GM18858 (cell line): ENCODE data around the gene ASTN1.
A peak's percentile ranks its signal among the peaks of the same experiment; 100 is the strongest.

Source experiments
- ATAC-seq: cut with Tn5 transposase; IDR thresholded peaks from one replicate; pipeline ENCODE4 v1.9.1; 2021; ENCODE audit not compliant: unreplicated experiment

ASTN1 gene

GRCh38 chr1:177164380-177165068 is at the start of gene ASTN1:
ASTN1 (minus strand) TSS chr1:177164712; CDS start chr1:177164676, 36 bp downstream.
- ATAC-seq: no peak

- no peak for ATAC-seq
These were observed 46.7 kb upstream of the ASTN1 start for GRCh38 chr1:177211231-177211630.

- ATAC-seq: no peak
These were observed 45.6 kb upstream of the ASTN1 start for GRCh38 chr1:177210071-177210470.

GRCh38 chr1:177209357-177209756 is 44.8 kb upstream of the ASTN1 start:
- no peak for ATAC-seq

- ATAC-seq: no peak
These were observed 44.4 kb upstream of the ASTN1 start for GRCh38 chr1:177208920-177209319.

GRCh38 chr1:177206831-177207355 is 42.4 kb upstream of the ASTN1 start:
- no peak for ATAC-seq

GRCh38 chr1:177200290-177200689 is 35.8 kb upstream of the ASTN1 start:
- no peak for ATAC-seq

GRCh38 chr1:177198243-177198642 is 33.7 kb upstream of the ASTN1 start:
- no peak for ATAC-seq

GRCh38 chr1:177190308-177190970 is 25.9 kb upstream of the ASTN1 start:
- no peak for ATAC-seq

- no peak for ATAC-seq
These were observed 22.1 kb upstream of the ASTN1 start for GRCh38 chr1:177186639-177187038.

GRCh38 chr1:177185209-177185608 is 20.7 kb upstream of the ASTN1 start:
- ATAC-seq: no peak

- ATAC-seq: no peak
These were observed 19.3 kb upstream of the ASTN1 start for GRCh38 chr1:177183836-177184235.

- ATAC-seq: peak; percentile 85
These were observed 17.2 kb upstream of the ASTN1 start for GRCh38 chr1:177181631-177182291.

- ATAC-seq: peak; percentile 9
These were observed 16.7 kb upstream of the ASTN1 start for GRCh38 chr1:177181280-177181630.

- no peak for ATAC-seq
These were observed 10.6 kb upstream of the ASTN1 start for GRCh38 chr1:177174921-177175634.

- ATAC-seq: no peak
These were observed 9.5 kb upstream of the ASTN1 start for GRCh38 chr1:177173976-177174375.

- no peak for ATAC-seq
These were observed 8.4 kb upstream of the ASTN1 start for GRCh38 chr1:177172866-177173265.

GRCh38 chr1:177172272-177172671 is 7.8 kb upstream of the ASTN1 start:
- ATAC-seq: no peak

- no peak for ATAC-seq
These were observed 7.1 kb upstream of the ASTN1 start for GRCh38 chr1:177171536-177172123.

- ATAC-seq: no peak
These were observed 6.4 kb upstream of the ASTN1 start, which contains the start of gene BRINP2 for GRCh38 chr1:177170756-177171535. BRINP2 (plus strand) TSS chr1:177170958; CDS start chr1:177229877, 58,919 bp downstream.
